ENCODE results near the gene GPRIN2. TPM values are rescaled to one million over a fixed set of nuclear protein-coding genes. Genes with fewer than 3 reads are reported as not detected.
"Not testable (repeated sequence)": the region's sequence is repeated elsewhere in the genome, so short reads cannot be mapped to it uniquely, and the experiment has no call there.

The GPRIN2 gene
- total RNA-seq, 1 experiment from 2014 or later = not detected

GRCh38 chr10:46523119-46523961 lies 33.1 kb downstream of the GPRIN2 start:
- DNase-seq (ENCODE audit: extremely low read depth, low read depth) = no peak

DNA sequence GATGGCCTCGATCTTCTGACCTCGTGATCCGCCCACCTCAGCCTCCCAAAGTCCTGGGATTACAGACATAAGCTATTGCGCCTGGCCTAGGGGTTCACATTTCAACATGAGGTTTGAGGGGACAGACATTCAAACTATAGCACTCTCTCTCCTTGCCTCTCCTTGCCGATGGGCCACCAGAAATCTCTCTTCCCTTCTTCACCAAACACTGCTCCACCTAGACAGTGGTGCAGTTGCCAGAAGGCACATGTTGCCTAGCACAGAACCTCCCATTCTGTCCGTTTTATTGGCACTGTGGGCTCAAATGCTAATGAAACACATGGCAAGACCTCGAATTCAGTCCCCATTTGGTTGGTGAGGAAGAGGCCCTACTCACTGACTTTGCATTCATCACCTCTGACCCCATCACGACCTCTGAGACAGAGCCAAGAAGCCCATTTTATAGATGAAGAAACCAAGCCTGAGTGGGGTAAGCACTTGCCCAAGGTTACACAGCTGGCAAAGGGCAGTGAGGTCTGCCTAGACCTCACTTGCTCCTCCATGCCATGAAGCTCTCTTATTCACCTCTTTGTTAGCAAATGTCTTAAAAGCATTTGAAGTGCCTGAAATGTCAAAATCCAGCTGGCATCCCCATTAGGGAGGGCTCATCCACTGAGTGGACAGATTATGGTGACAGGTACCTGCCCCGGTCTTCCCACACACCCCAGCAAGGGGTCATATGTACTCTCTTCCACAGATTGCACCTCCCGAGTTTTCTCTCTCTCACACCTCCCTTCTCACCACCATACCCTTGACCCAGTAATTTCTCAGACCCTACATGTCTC lies 34.0 kb downstream of the GPRIN2 start:
- no peak for DNase-seq (ENCODE audit: extremely low read depth, low read depth)

GRCh38 chr10:46520941-46521340 lies 35.5 kb downstream of the GPRIN2 start:
- DNase-seq (ENCODE audit: extremely low read depth, low read depth) = no peak

GRCh38 chr10:46520381-46520780 lies 36.1 kb downstream of the GPRIN2 start:
- no peak for DNase-seq (ENCODE audit: extremely low read depth, low read depth)

- no peak for DNase-seq (ENCODE audit: extremely low read depth, low read depth)
Measured at GRCh38 chr10:46518028-46518725, 38.3 kb downstream of the GPRIN2 start.

- no peak for DNase-seq (ENCODE audit: extremely low read depth, low read depth)
Measured at GRCh38 chr10:46517541-46517940, 38.9 kb downstream of the GPRIN2 start.

GRCh38 chr10:46516660-46517416 lies 39.6 kb downstream of the GPRIN2 start:
- no peak for DNase-seq (ENCODE audit: extremely low read depth, low read depth)

GRCh38 chr10:46515793-46516192 lies 40.7 kb downstream of the GPRIN2 start:
- no peak for DNase-seq (ENCODE audit: extremely low read depth, low read depth)

DNA sequence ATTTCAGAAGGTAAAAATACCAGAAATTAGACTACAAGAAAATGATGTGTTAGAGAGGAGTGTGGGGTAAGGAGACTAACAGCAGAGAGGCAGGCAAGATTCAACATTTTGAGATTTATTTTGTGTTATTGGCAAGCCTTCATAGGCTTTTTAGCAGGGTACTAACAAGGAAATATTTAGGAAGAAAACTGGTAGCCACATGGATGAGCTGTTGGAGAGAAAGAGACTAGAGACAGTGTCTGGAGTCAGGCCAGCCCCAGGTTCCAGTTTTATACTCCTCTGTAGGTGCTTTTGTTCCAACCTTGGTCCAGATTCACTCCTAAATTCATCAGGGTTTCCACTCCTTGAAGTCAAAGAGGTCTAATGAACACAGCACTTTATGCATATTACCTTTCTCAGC lies 41.1 kb downstream of the GPRIN2 start:
- no peak for DNase-seq (ENCODE audit: extremely low read depth, low read depth)

DNA sequence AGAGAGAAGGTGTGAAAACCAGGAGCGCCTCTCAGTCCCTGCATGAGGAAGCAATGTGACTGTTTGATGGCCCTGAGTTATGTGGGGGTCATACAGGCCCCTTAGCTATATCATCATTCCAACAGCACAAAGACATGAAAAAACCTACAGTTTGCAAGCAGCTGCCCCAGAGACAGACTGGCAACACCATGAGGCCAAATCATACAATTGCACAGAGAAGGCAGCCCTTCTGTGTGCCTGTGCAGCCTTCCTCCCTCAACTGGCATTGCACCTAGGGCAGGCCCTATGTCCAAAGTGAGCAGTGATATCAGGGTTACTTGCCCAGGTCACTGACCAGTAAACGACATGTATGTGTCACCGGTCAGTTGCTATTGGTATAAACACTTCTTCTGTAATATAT lies 41.6 kb downstream of the GPRIN2 start:
- no peak for DNase-seq (ENCODE audit: extremely low read depth, low read depth)

GRCh38 chr10:46514431-46514861 lies 42.0 kb downstream of the GPRIN2 start:
- DNase-seq (ENCODE audit: extremely low read depth, low read depth) = no peak

GRCh38 chr10:46513333-46513732 lies 43.1 kb downstream of the GPRIN2 start:
- DNase-seq (ENCODE audit: extremely low read depth, low read depth) = not testable (repeated sequence)

DNA sequence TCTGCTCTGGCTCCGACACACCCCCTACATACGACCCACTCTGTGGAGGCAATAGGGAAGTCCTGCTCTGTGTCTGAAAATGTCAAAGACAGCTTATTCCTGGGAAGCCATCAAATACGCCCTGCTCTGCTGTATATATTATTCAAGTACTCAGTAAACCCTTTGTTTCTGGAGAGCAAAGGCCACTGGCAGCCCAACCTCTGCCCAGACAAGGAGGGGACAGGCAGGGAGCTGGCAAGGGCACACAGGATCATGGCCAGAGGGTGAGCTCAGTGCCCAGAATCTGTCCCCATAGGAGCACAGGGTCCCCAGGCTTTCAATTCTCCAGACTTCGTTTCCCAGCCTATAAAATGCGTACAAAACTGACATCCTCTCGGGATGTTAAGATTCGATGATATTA lies 43.7 kb downstream of the GPRIN2 start:
- DNase-seq (ENCODE audit: extremely low read depth, low read depth) = not testable (repeated sequence)

DNA sequence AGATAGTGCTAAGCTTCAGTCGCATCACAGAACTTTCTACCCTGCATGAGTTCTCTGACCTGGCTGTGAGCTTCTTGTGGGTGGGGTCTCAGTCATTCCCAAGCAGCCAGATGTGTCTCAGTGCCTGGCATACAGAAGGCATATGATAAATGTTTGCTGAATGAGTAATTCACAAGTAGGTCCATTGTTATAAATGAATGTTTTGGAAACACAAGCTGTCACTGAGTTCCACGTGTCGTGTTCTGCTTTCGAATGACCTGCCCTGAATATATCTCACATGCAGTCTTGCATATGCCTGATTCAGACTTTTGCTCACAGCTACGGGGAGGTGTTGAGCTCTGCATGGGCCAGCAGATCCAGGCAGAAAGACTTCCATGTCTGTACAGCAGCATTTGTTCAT lies 44.5 kb downstream of the GPRIN2 start:
- DNase-seq (ENCODE audit: extremely low read depth, low read depth) = not testable (repeated sequence)

Other genes with a start within 250 kb of the GPRIN2 start
- gene ANXA8L1, start 180.9 kb downstream of the GPRIN2 start, total RNA-seq (2014; rRNA removed; shearing (Covaris generic)) = not detected in 2 replicates
- gene NPY4R, start 90.7 kb downstream of the GPRIN2 start, total RNA-seq (2014; rRNA removed; shearing (Covaris generic)) = not detected in 2 replicates
- 0.10 and 0.17 TPM in 2 replicates for gene SYT15, start 22.5 kb upstream of the GPRIN2 start, total RNA-seq (2014; rRNA removed; shearing (Covaris generic))